ENCODE data around the gene ENPP5.
"Not testable (repeated sequence)": the region's sequence is repeated elsewhere in the genome, so short reads cannot be mapped to it uniquely, and the experiment has no call there.

ENPP5 gene

GRCh38 chr6:46174904-46175303, 4.1 kb upstream of the ENPP5 start:
- no peak for DNase-seq (ENCODE audit: low spot score)

GRCh38 chr6:46172176-46172575, 1.4 kb upstream of the ENPP5 start:
- no peak for DNase-seq (ENCODE audit: low spot score)

GRCh38 chr6:46160102-46160501, 10.7 kb downstream of the ENPP5 start:
- no peak for DNase-seq (ENCODE audit: low spot score)

- DNase-seq (ENCODE audit: low spot score), result no peak
Measured at GRCh38 chr6:46159229-46159628, 11.6 kb downstream of the ENPP5 start.

- DNase-seq (ENCODE audit: low spot score), result no peak
Measured at GRCh38 chr6:46156701-46157100, 14.1 kb downstream of the ENPP5 start.

GRCh38 chr6:46149066-46149465, 21.7 kb downstream of the ENPP5 start:
- not testable (repeated sequence) for DNase-seq (ENCODE audit: low spot score)

GRCh38 chr6:46144270-46144669, 26.5 kb downstream of the ENPP5 start:
- DNase-seq (ENCODE audit: low spot score), result no peak

GRCh38 chr6:46138281-46138680, 32.5 kb downstream of the ENPP5 start:
- DNase-seq (ENCODE audit: low spot score), result no peak

- DNase-seq (ENCODE audit: low spot score), result no peak
Measured at GRCh38 chr6:46137387-46137786, 33.4 kb downstream of the ENPP5 start.

GRCh38 chr6:46136831-46137230, 33.9 kb downstream of the ENPP5 start:
- no peak for DNase-seq (ENCODE audit: low spot score)

- no peak for DNase-seq (ENCODE audit: low spot score)
Measured at GRCh38 chr6:46135176-46135575, 35.6 kb downstream of the ENPP5 start.

GRCh38 chr6:46134216-46134615, 36.6 kb downstream of the ENPP5 start:
- no peak for DNase-seq (ENCODE audit: low spot score)

- not testable (repeated sequence) for DNase-seq (ENCODE audit: low spot score)
Measured at GRCh38 chr6:46131291-46131690, 39.5 kb downstream of the ENPP5 start.

GRCh38 chr6:46130666-46131065, 40.1 kb downstream of the ENPP5 start:
- no peak for DNase-seq (ENCODE audit: low spot score)

- DNase-seq (ENCODE audit: low spot score), result peak; percentile 13
Measured at GRCh38 chr6:46129629-46130511, 40.9 kb downstream of the ENPP5 start, which contains the start of gene ENPP4. Gene ENPP4 (plus strand): TSS chr6:46129989. CDS start chr6:46139584, 9,595 bp downstream.

- DNase-seq (ENCODE audit: low spot score), result no peak
Measured at GRCh38 chr6:46129291-46129628, 41.5 kb downstream of the ENPP5 start.

GRCh38 chr6:46128476-46128875, 42.3 kb downstream of the ENPP5 start:
- no peak for DNase-seq (ENCODE audit: low spot score)

- DNase-seq (ENCODE audit: low spot score), result not testable (repeated sequence)
Measured at GRCh38 chr6:46119679-46120078, 51.1 kb downstream of the ENPP5 start.

- no peak for DNase-seq (ENCODE audit: low spot score)
Measured at GRCh38 chr6:46118836-46119235, 51.9 kb downstream of the ENPP5 start.

GRCh38 chr6:46118157-46118556, 52.6 kb downstream of the ENPP5 start:
- no peak for DNase-seq (ENCODE audit: low spot score)

- no peak for DNase-seq (ENCODE audit: low spot score)
Measured at GRCh38 chr6:46116289-46116688, 54.5 kb downstream of the ENPP5 start.

- no peak for DNase-seq (ENCODE audit: low spot score)
Measured at GRCh38 chr6:46115634-46116033, 55.1 kb downstream of the ENPP5 start.

GRCh38 chr6:46113370-46113769, 57.4 kb downstream of the ENPP5 start:
- no peak for DNase-seq (ENCODE audit: low spot score)
